Kidney (tissue), 14 donors: ENCODE results near the gene CRIM1. TPM values are rescaled to one million over a fixed set of nuclear protein-coding genes. Genes with fewer than 3 reads are reported as not detected.

ENCODE experiments used
- DNase-seq, 5 donors: peaks; one replicate each; pipeline ENCODE4 v3.0.0-alpha.2; 2013 to 2020
- FAIRE-seq: peaks from 2 replicates; lab custom pipeline; 2012; peaks lifted over from hg19 to GRCh38; lab: Jason Lieb, UNC
- H3K27ac ChIP-seq, 2 donors: one replicate each; pipeline ENCODE4 v1.7.0; 2013; ENCODE audit warnings: low read depth in 2 of 2, low read length in 2 of 2, inconsistent platforms in 1 of 2
- H3K27me3 ChIP-seq: one replicate; pipeline ENCODE4 v1.7.1; 2013; ENCODE audit warnings: low read length, inconsistent platforms; ENCODE audit not compliant: control insufficient read depth, insufficient read depth
- H3K36me3 ChIP-seq, 3 donors: one replicate each; pipeline versions ENCODE4 v1.7.0 to v1.7.1; 2013; ENCODE audit warnings: low read length in 3 of 3, control low read depth in 1 of 3, inconsistent platforms in 1 of 3; ENCODE audit not compliant: insufficient read depth in 3 of 3, control insufficient read depth in 2 of 3
- H3K4me1 ChIP-seq, 3 donors: one replicate each; pipeline versions ENCODE4 v1.7.0 to v1.7.1; 2013; ENCODE audit warnings: low read length in 3 of 3, inconsistent platforms in 1 of 3, low read depth in 1 of 3; ENCODE audit not compliant: control insufficient read depth in 2 of 3, insufficient read depth in 2 of 3
- H3K4me3 ChIP-seq, 3 donors: one replicate each; pipeline versions ENCODE4 v1.7.0 to v1.8.1; 2013; ENCODE audit warnings: low read length in 3 of 3, control low read depth in 1 of 3, inconsistent platforms in 1 of 3
- H3K9ac ChIP-seq, 3 donors: one replicate each; pipeline versions ENCODE4 v1.7.0 to v1.7.1; 2013; ENCODE audit warnings: low read length in 3 of 3, control low read depth in 1 of 3, inconsistent platforms in 1 of 3
- H3K9me3 ChIP-seq, 3 donors: one replicate each; pipeline versions ENCODE4 v1.7.0 to v1.7.1; 2013; ENCODE audit warnings: low read length in 3 of 3, control low read depth in 1 of 3, inconsistent platforms in 1 of 3; ENCODE audit not compliant: control insufficient read depth in 2 of 3, insufficient read depth in 1 of 3
- CTCF ChIP-seq: IDR thresholded peaks from 3 replicates; pipeline ENCODE4 v1.5.1; 2012; ENCODE audit warnings: mild to moderate bottlenecking, moderate library complexity, borderline replicate concordance; ENCODE audit not compliant: insufficient read depth; ENCODE audit errors: extremely low read depth
- intact Hi-C: fragments of 100-400 bp; cut with DNase I; formaldehyde crosslinking; loops from one replicate; pipeline ENCODE4 v1.11.1; 2022
- polyA plus RNA-seq: library from polyadenylated mRNA; stranded (reverse); fragments of 350-450 nt; fragmentation: Illumina TruSeq; extraction: RNeasy Lipid Tissue Mini Kit (QIAGEN cat#74804); gene quantifications from one replicate; pipeline ENCODE4 v1.2.3, GENCODE V29; 2014; ENCODE audit warnings: low read depth, low replicate concordance; ENCODE audit not compliant: insufficient read depth
- total RNA-seq: library from RNA; stranded (reverse); fragmentation: NEBNext Ultra II Directional; extraction: Animal tissue kit (Norgen Biotek cat#: 25700); gene quantifications from one replicate; pipeline ENCODE4 v1.2.1, GENCODE V29; 2021
- donor health status: control.
- donor health status: control.
- donor health status: control.
- donor health status: control.
- donor health status: control.
- donor health status: DM: yes; HTN: yes; CAD: no.
- donor health status: Normal renal cell carcinoma (clear cell type).

Gene CRIM1
- total and polyA plus RNA-seq, 2 donors from 2014 or later, result 47.2 to 154 TPM

GRCh38 chr2:36539631-36540030 lies 184.1 kb downstream of the CRIM1 start:
- TF ChIP-seq CTCF, result no peak
- intact Hi-C loops, result no loop called here

GRCh38 chr2:36540986-36541754 lies 185.6 kb downstream of the CRIM1 start:
- FAIRE-seq (no peak), DNase-seq (no peak)
- H3K4me1 ChIP-seq, result no peaks in the 10 kb centered on the region
- H3K27me3 ChIP-seq, result no peaks in the 10 kb centered on the region
- no peaks in the 10 kb centered on the region for H3K9me3 ChIP-seq
- H3K4me3 ChIP-seq, result no peak overlapping the region
- H3K36me3 ChIP-seq, result peaks cover 0 to 62% (median 34%) of the 10 kb centered on the region in 3 donors
- intact Hi-C loops, result no loop called here
- no peak for TF ChIP-seq CTCF
- no peak overlapping the region for H3K9ac ChIP-seq
- peak overlapping the region in 1 of 2 donors; percentile 32 for H3K27ac ChIP-seq

More at GRCh38 chr2:36539631-36540030, 184.1 kb downstream of the CRIM1 start:
- no peak for DNase-seq
- H3K27me3 ChIP-seq, result no peaks in the 10 kb centered on the region
- H3K4me1 ChIP-seq, result no peaks in the 10 kb centered on the region
- no peak for FAIRE-seq
- no peak overlapping the region for H3K27ac ChIP-seq
- H3K9me3 ChIP-seq, result no peaks in the 10 kb centered on the region
- no peak overlapping the region for H3K9ac ChIP-seq
- H3K36me3 ChIP-seq, result peaks cover 0 to 52% (median 34%) of the 10 kb centered on the region in 3 donors
- no peak overlapping the region for H3K4me3 ChIP-seq

GRCh38 chr2:36541891-36542595 lies 186.5 kb downstream of the CRIM1 start:
- H3K4me3 ChIP-seq, result no peak overlapping the region
- no peak overlapping the region for H3K9ac ChIP-seq
- peak overlapping the region in 1 of 2 donors; percentile 32 for H3K27ac ChIP-seq
- no peaks in the 10 kb centered on the region for H3K9me3 ChIP-seq
- FAIRE-seq, result no peak
- no peak for TF ChIP-seq CTCF
- intact Hi-C loops, result no loop called here
- H3K36me3 ChIP-seq, result peaks cover 0 to 59% (median 29%) of the 10 kb centered on the region in 3 donors
- no peaks in the 10 kb centered on the region for H3K27me3 ChIP-seq
- DNase-seq, result peak in 1 of 5 donors; percentile 15
- H3K4me1 ChIP-seq, result no peaks in the 10 kb centered on the region
